22Rv1 (cell line): Measurements from ENCODE around the gene MAP7.

Source experiments
- ZFX ChIP-seq: fragments of 450-650 bp; IDR thresholded peaks from 2 replicates; pipeline ENCODE4 v1.6.1; 2017; ENCODE audit warnings: antibody characterized with exemption, borderline replicate concordance
- TF ChIP-seq, protein P1 (sequence below): fragments of 450-650 bp; IDR thresholded peaks from 2 replicates; pipeline ENCODE4 v1.5.1; 2017; ENCODE audit warnings: mild to moderate bottlenecking

DNA sequence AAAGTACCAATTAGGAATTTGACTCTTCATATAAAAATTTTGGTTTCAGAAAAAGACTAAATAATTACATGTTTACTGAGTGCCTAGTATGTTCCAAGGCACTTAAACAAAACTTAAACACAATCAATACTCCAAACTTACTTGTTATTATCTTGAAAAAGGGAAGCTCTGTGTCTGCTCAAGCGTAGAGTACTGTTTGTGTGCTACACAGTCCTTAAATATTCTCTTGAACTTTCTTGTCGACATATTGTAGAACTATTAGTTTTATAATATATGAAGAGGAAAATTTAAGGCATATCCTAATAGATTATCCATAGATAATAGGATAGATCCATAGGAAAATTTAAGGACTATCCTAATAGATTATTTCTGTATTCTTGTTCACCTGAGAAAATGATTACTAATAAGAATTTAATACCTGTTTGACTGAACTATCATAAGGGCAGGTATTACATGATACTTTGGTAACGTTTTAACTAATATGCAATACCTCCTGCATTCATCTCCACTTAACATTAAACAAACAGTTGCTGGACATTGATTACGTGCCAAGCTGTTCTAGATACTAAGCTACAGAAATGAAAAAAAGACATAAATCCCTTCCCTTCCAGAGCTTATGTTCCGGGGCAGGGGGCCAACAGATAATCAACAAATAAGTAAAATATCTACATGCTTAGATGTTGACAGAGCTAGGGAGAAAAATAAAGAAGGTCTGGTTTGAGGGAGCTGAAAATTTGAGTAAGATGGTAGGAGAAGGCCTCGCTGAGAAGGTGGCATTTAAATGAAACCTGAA lies 145.4 kb downstream of the MAP7 start:
- TF ChIP-seq, protein P1, sequence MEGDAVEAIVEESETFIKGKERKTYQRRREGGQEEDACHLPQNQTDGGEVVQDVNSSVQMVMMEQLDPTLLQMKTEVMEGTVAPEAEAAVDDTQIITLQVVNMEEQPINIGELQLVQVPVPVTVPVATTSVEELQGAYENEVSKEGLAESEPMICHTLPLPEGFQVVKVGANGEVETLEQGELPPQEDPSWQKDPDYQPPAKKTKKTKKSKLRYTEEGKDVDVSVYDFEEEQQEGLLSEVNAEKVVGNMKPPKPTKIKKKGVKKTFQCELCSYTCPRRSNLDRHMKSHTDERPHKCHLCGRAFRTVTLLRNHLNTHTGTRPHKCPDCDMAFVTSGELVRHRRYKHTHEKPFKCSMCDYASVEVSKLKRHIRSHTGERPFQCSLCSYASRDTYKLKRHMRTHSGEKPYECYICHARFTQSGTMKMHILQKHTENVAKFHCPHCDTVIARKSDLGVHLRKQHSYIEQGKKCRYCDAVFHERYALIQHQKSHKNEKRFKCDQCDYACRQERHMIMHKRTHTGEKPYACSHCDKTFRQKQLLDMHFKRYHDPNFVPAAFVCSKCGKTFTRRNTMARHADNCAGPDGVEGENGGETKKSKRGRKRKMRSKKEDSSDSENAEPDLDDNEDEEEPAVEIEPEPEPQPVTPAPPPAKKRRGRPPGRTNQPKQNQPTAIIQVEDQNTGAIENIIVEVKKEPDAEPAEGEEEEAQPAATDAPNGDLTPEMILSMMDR: no peak
- no peak for TF ChIP-seq ZFX
